HG03439 (cell line): ENCODE data around the gene MYO10.
"Not testable (repeated sequence)": the region's sequence is repeated elsewhere in the genome, so short reads cannot be mapped to it uniquely, and the experiment has no call there.

Source experiments
- ATAC-seq: cut with Tn5 transposase; IDR thresholded peaks from one replicate; pipeline ENCODE4 v1.9.1; 2021; ENCODE audit warnings: mild to moderate bottlenecking, moderate library complexity; ENCODE audit not compliant: unreplicated experiment

The MYO10 gene

GRCh38 chr5:16791904-16792597, 144.0 kb downstream of the MYO10 start:
- no peak for ATAC-seq

- peak; percentile 57 for ATAC-seq
Observed at GRCh38 chr5:16791036-16791705, 144.9 kb downstream of the MYO10 start.

- no peak for ATAC-seq
Observed at GRCh38 chr5:16788957-16789356, 147.1 kb downstream of the MYO10 start.

GRCh38 chr5:16787278-16787677, 148.8 kb downstream of the MYO10 start:
- no peak for ATAC-seq

- peak; percentile 96 for ATAC-seq
Observed at GRCh38 chr5:16784843-16785791, 151.0 kb downstream of the MYO10 start.

- ATAC-seq, result no peak
Observed at GRCh38 chr5:16784088-16784487, 152.0 kb downstream of the MYO10 start.

- ATAC-seq, result no peak
Observed at GRCh38 chr5:16781828-16782626, 154.1 kb downstream of the MYO10 start.

- ATAC-seq, result no peak
Observed at GRCh38 chr5:16780325-16780724, 155.8 kb downstream of the MYO10 start.

GRCh38 chr5:16777432-16777831, 158.7 kb downstream of the MYO10 start:
- no peak for ATAC-seq

GRCh38 chr5:16776611-16777251, 159.4 kb downstream of the MYO10 start:
- ATAC-seq, result no peak

GRCh38 chr5:16774806-16775205, 161.3 kb downstream of the MYO10 start:
- no peak for ATAC-seq

GRCh38 chr5:16773991-16774390, 162.1 kb downstream of the MYO10 start:
- ATAC-seq, result no peak

GRCh38 chr5:16772556-16772955, 163.5 kb downstream of the MYO10 start:
- ATAC-seq, result no peak

- ATAC-seq, result no peak
Observed at GRCh38 chr5:16768184-16768583, 167.9 kb downstream of the MYO10 start.

- ATAC-seq, result no peak
Observed at GRCh38 chr5:16763211-16763610, 172.9 kb downstream of the MYO10 start.

- ATAC-seq, result no peak
Observed at GRCh38 chr5:16759147-16759773, 176.8 kb downstream of the MYO10 start.

- no peak for ATAC-seq
Observed at GRCh38 chr5:16757989-16758501, 178.0 kb downstream of the MYO10 start.

- not testable (repeated sequence) for ATAC-seq
Observed at GRCh38 chr5:16757577-16757976, 178.5 kb downstream of the MYO10 start.

GRCh38 chr5:16757146-16757545, 178.9 kb downstream of the MYO10 start:
- ATAC-seq, result no peak
